HepG2 (cell line): ENCODE results near the gene OLR1. TPM values are rescaled to one million over a fixed set of nuclear protein-coding genes. Genes with fewer than 3 reads are reported as not detected.

Experiments used
- ATF4 ChIP-seq, 2 experiments: fragments of 450-650 bp in 1 of 2; sonication (generic) in 1 of 2; formaldehyde crosslinking; IDR thresholded peaks; 2 replicates each; pipeline versions ENCODE4 v1.5.0 to v1.8.0; 2020 to 2022; ENCODE audit warnings: mild to moderate bottlenecking in 1 of 2, missing genetic modification reagents in 1 of 2
- CHD2 ChIP-seq: IDR thresholded peaks from 2 replicates; pipeline ENCODE4 v1.6.1; 2011; ENCODE audit warnings: low read depth, low read length, improper control_type of control experiment
- ELF4 ChIP-seq: sonication (generic); formaldehyde crosslinking; IDR thresholded peaks from 2 replicates; pipeline ENCODE4 v1.5.0; 2020; ENCODE audit warnings: missing genetic modification reagents, mild to moderate bottlenecking, moderate library complexity, borderline replicate concordance
- KLF12 ChIP-seq: sonication (generic); formaldehyde crosslinking; IDR thresholded peaks from 2 replicates; pipeline ENCODE4 v1.4.0; 2020; ENCODE audit warnings: missing genetic modification reagents, borderline replicate concordance
- MAFK ChIP-seq, 2 experiments: IDR thresholded peaks in 1 of 2; conservative IDR thresholded peaks in 1 of 2; 2 replicates each; pipeline ENCODE4 v1.6.1; 2011; ENCODE audit warnings: improper control_type of control experiment in 2 of 2, low read length in 2 of 2
- SP2 ChIP-seq: sonication (generic); formaldehyde crosslinking; IDR thresholded peaks from 2 replicates; pipeline ENCODE4 v1.5.1; 2020; ENCODE audit warnings: mild to moderate bottlenecking, missing genetic modification reagents
- ZNF660 ChIP-seq: sonication (generic); formaldehyde crosslinking; IDR thresholded peaks from 2 replicates; pipeline ENCODE4 v1.5.1; 2020; ENCODE audit warnings: mild to moderate bottlenecking, low read depth, missing genetic modification reagents, borderline replicate concordance
- ZSCAN9 ChIP-seq: IDR thresholded peaks from 2 replicates; pipeline ENCODE4 v1.6.1; 2016; ENCODE audit warnings: borderline replicate concordance
- polyA plus RNA-seq, 8 experiments: library from polyadenylated mRNA; depleted of rRNA in 3 of 8; stranded (reverse) in 7 of 8; unstranded in 1 of 8; fragments of >200 nt; fragmentation: Illumina TruSeq in 4 of 8; extraction: Trizol in 4 of 8; gene quantifications; 2 replicates each; pipeline versions ENCODE4 v1.2.1 to v1.2.3, GENCODE V29; 2011 to 2016; ENCODE audit warnings: low read depth in 4 of 8, missing spikeins in 1 of 8, mixed read lengths in 1 of 8; ENCODE audit not compliant: insufficient read depth in 1 of 8
- total RNA-seq, 5 experiments: library from RNA; depleted of rRNA; stranded (reverse); fragments of >200 nt; fragmentation: Illumina TruSeq; extraction: Trizol; gene quantifications; 2 replicates each; pipeline ENCODE4 v1.2.3, GENCODE V29; 2016; ENCODE audit warnings: low read depth in 1 of 5
- TF ChIP-seq, protein P1 (sequence below), 2 experiments: sonication (generic) in 1 of 2; formaldehyde crosslinking in 1 of 2; IDR thresholded peaks; 2 replicates each; pipeline versions ENCODE4 v1.5.1 to v1.6.1; 2011 to 2020; ENCODE audit warnings: borderline replicate concordance in 1 of 2, low read depth in 1 of 2, low read length in 1 of 2, mild to moderate bottlenecking in 1 of 2, missing genetic modification reagents in 1 of 2, moderate library complexity in 1 of 2
- TF ChIP-seq, protein P2 (sequence below): sonication (generic); formaldehyde crosslinking; IDR thresholded peaks from 2 replicates; pipeline ENCODE4 v1.9.0; 2021; ENCODE audit warnings: mild to moderate bottlenecking, missing genetic modification reagents
- TF ChIP-seq, protein P3 (sequence below): sonication (generic); formaldehyde crosslinking; IDR thresholded peaks from 2 replicates; pipeline ENCODE4 v1.4.0; 2020; ENCODE audit warnings: missing genetic modification reagents

Gene OLR1
- total and polyA plus RNA-seq, 2 of the 13 experiments (the other 11 are each of a cell fraction or from before 2014, with no cell fraction given): not detected

GRCh38 chr12:10211940-10212738, 40.2 kb upstream of the OLR1 start (continued):
- TF ChIP-seq, protein P1, sequence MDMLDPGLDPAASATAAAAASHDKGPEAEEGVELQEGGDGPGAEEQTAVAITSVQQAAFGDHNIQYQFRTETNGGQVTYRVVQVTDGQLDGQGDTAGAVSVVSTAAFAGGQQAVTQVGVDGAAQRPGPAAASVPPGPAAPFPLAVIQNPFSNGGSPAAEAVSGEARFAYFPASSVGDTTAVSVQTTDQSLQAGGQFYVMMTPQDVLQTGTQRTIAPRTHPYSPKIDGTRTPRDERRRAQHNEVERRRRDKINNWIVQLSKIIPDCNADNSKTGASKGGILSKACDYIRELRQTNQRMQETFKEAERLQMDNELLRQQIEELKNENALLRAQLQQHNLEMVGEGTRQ (IDR thresholded peaks at IDR 0.05; ENCODE audit: low read depth, low read length): no peak
- TF ChIP-seq, protein P1 (CRISPR knock-in tag; IDR thresholded peaks at IDR 0.05; ENCODE audit: borderline replicate concordance): no peak
- no peak for TF ChIP-seq CHD2
- no peak for TF ChIP-seq ZNF660 (CRISPR knock-in tag)
- no peak for TF ChIP-seq ELF4 (CRISPR knock-in tag)
- peak; percentile 34; the same call in 1 of the 2 replicates for TF ChIP-seq ZSCAN9 (CRISPR knock-in tag)
- TF ChIP-seq, protein P2, sequence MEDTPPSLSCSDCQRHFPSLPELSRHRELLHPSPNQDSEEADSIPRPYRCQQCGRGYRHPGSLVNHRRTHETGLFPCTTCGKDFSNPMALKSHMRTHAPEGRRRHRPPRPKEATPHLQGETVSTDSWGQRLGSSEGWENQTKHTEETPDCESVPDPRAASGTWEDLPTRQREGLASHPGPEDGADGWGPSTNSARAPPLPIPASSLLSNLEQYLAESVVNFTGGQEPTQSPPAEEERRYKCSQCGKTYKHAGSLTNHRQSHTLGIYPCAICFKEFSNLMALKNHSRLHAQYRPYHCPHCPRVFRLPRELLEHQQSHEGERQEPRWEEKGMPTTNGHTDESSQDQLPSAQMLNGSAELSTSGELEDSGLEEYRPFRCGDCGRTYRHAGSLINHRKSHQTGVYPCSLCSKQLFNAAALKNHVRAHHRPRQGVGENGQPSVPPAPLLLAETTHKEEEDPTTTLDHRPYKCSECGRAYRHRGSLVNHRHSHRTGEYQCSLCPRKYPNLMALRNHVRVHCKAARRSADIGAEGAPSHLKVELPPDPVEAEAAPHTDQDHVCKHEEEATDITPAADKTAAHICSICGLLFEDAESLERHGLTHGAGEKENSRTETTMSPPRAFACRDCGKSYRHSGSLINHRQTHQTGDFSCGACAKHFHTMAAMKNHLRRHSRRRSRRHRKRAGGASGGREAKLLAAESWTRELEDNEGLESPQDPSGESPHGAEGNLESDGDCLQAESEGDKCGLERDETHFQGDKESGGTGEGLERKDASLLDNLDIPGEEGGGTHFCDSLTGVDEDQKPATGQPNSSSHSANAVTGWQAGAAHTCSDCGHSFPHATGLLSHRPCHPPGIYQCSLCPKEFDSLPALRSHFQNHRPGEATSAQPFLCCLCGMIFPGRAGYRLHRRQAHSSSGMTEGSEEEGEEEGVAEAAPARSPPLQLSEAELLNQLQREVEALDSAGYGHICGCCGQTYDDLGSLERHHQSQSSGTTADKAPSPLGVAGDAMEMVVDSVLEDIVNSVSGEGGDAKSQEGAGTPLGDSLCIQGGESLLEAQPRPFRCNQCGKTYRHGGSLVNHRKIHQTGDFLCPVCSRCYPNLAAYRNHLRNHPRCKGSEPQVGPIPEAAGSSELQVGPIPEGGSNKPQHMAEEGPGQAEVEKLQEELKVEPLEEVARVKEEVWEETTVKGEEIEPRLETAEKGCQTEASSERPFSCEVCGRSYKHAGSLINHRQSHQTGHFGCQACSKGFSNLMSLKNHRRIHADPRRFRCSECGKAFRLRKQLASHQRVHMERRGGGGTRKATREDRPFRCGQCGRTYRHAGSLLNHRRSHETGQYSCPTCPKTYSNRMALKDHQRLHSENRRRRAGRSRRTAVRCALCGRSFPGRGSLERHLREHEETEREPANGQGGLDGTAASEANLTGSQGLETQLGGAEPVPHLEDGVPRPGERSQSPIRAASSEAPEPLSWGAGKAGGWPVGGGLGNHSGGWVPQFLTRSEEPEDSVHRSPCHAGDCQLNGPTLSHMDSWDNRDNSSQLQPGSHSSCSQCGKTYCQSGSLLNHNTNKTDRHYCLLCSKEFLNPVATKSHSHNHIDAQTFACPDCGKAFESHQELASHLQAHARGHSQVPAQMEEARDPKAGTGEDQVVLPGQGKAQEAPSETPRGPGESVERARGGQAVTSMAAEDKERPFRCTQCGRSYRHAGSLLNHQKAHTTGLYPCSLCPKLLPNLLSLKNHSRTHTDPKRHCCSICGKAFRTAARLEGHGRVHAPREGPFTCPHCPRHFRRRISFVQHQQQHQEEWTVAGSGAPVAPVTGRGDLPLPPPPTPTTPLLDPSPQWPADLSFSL (CRISPR knock-in tag): no peak
- TF ChIP-seq, protein P3, sequence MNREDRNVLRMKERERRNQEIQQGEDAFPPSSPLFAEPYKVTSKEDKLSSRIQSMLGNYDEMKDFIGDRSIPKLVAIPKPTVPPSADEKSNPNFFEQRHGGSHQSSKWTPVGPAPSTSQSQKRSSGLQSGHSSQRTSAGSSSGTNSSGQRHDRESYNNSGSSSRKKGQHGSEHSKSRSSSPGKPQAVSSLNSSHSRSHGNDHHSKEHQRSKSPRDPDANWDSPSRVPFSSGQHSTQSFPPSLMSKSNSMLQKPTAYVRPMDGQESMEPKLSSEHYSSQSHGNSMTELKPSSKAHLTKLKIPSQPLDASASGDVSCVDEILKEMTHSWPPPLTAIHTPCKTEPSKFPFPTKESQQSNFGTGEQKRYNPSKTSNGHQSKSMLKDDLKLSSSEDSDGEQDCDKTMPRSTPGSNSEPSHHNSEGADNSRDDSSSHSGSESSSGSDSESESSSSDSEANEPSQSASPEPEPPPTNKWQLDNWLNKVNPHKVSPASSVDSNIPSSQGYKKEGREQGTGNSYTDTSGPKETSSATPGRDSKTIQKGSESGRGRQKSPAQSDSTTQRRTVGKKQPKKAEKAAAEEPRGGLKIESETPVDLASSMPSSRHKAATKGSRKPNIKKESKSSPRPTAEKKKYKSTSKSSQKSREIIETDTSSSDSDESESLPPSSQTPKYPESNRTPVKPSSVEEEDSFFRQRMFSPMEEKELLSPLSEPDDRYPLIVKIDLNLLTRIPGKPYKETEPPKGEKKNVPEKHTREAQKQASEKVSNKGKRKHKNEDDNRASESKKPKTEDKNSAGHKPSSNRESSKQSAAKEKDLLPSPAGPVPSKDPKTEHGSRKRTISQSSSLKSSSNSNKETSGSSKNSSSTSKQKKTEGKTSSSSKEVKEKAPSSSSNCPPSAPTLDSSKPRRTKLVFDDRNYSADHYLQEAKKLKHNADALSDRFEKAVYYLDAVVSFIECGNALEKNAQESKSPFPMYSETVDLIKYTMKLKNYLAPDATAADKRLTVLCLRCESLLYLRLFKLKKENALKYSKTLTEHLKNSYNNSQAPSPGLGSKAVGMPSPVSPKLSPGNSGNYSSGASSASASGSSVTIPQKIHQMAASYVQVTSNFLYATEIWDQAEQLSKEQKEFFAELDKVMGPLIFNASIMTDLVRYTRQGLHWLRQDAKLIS (CRISPR knock-in tag): no peak
- peak; percentile 40 to 52; a peak in 2 of 4 replicates for TF ChIP-seq MAFK (conservative IDR thresholded peaks at IDR 0.05 in 1 of 2, IDR thresholded peaks at IDR 0.05 in 1 of 2; ENCODE audit: low read length in 2 of 2)
- TF ChIP-seq SP2 (CRISPR knock-in tag): no peak
- 0 out of 4 replicates have a peak, but pooled peaks of 1 of the 2 experiments have one; percentile 12 for TF ChIP-seq ATF4 (CRISPR knock-in tag; IDR thresholded peaks at IDR 0.05)
- no peak for TF ChIP-seq KLF12 (CRISPR knock-in tag)
